IMR-90 (cell line): ENCODE results near the gene GABRB1. TPM values are rescaled to one million over a fixed set of nuclear protein-coding genes. Genes with fewer than 3 reads are reported as not detected.

Source experiments
- ATAC-seq: fragments of 200-7000 bp; cut with Tn5 transposase; 2 replicates; pipeline ENCODE4 v1.9.1; 2020; ENCODE audit warnings: low read depth, mild to moderate bottlenecking, moderate library complexity
- BruUV-seq: library from RNA; stranded (reverse); fragments of 400-500 nt; replicated peaks from 2 replicates; lab custom pipeline; 2021; lab: Mats Ljungman, UMichigan
- CTCF ChIA-PET: fragments of 300-600 bp; formaldehyde crosslinking; extraction: SDS; loops from one replicate; lab custom pipeline; 2021; ENCODE audit warnings: antibody characterized with exemption; lab: Yijun Ruan, JAX
- POLR2A ChIA-PET: fragments of 300-600 bp; sonication (Branson Sonifier 250); formaldehyde crosslinking; loops from one replicate; lab custom pipeline; 2022; ENCODE audit warnings: antibody characterized with exemption; ENCODE audit not compliant: unreplicated experiment; lab: Charles Lee
- DNase-seq: peaks from one replicate; pipeline ENCODE4 v3.0.0; 2013
- H2AFZ ChIP-seq: replicated peaks from 2 replicates; pipeline ENCODE3; 2013; ENCODE audit warnings: low read length, mild to moderate bottlenecking; ENCODE audit not compliant: poor library complexity
- H2AK5ac ChIP-seq: 2 replicates; pipeline ENCODE4 v1.6.1; 2013; ENCODE audit warnings: low read depth, low read length, inconsistent platforms
- H2AK9ac ChIP-seq: replicated peaks from 2 replicates; pipeline ENCODE3; 2013; ENCODE audit warnings: mild to moderate bottlenecking, low read depth, low read length, moderate library complexity; ENCODE audit not compliant: poor library complexity
- H2BK120ac ChIP-seq: 2 replicates; pipeline ENCODE4 v1.6.1; 2013; ENCODE audit warnings: low read depth, low read length, inconsistent platforms
- H2BK15ac ChIP-seq: 3 replicates; pipeline ENCODE4 v1.6.1; 2013; ENCODE audit warnings: low read depth, low read length, inconsistent platforms
- H2BK20ac ChIP-seq: 2 replicates; pipeline ENCODE4 v1.6.1; 2013; ENCODE audit warnings: low read depth, mild to moderate bottlenecking, inconsistent platforms, low read length, moderate library complexity
- H2BK5ac ChIP-seq: 2 replicates; pipeline ENCODE4 v1.6.1; 2013; ENCODE audit warnings: mild to moderate bottlenecking, low read depth, low read length, inconsistent platforms; ENCODE audit not compliant: poor library complexity, severe bottlenecking
- H3K14ac ChIP-seq: replicated peaks from 2 replicates; pipeline ENCODE4 v1.6.1; 2013; ENCODE audit warnings: low read depth, low read length, inconsistent platforms
- H3K18ac ChIP-seq: 2 replicates; pipeline ENCODE4 v1.6.1; 2013; ENCODE audit warnings: low read depth, low read length, control low read depth
- H3K23ac ChIP-seq: 2 replicates; pipeline ENCODE4 v1.6.1; 2013; ENCODE audit warnings: low read depth, low read length, inconsistent platforms
- H3K27ac ChIP-seq: 2 replicates; pipeline ENCODE4 v1.5.1; 2013; ENCODE audit warnings: mild to moderate bottlenecking, control low read depth, low read length; ENCODE audit not compliant: insufficient read depth
- H3K27me3 ChIP-seq: 2 replicates; pipeline ENCODE4 v1.6.1; 2013; ENCODE audit warnings: low read length; ENCODE audit not compliant: control insufficient read depth, insufficient read depth
- H3K36me3 ChIP-seq: 2 replicates; pipeline ENCODE4 v1.6.1; 2013; ENCODE audit warnings: low read length, mixed read lengths; ENCODE audit not compliant: control insufficient read depth, insufficient read depth
- H3K4ac ChIP-seq: 2 replicates; pipeline ENCODE4 v1.6.1; 2013; ENCODE audit warnings: low read depth, low read length, inconsistent platforms
- H3K4me1 ChIP-seq: 2 replicates; pipeline ENCODE4 v1.6.1; 2013; ENCODE audit warnings: low read length, mixed read lengths; ENCODE audit not compliant: control insufficient read depth, insufficient read depth
- H3K4me2 ChIP-seq: 2 replicates; pipeline ENCODE4 v1.6.1; 2013; ENCODE audit warnings: low read depth, mild to moderate bottlenecking, control low read depth, low read length, moderate library complexity
- H3K4me3 ChIP-seq: 2 replicates; pipeline ENCODE4 v1.5.1; 2013; ENCODE audit warnings: low read depth, mild to moderate bottlenecking, control low read depth, low read length, moderate library complexity; ENCODE audit not compliant: insufficient read depth
- H3K56ac ChIP-seq: 2 replicates; pipeline ENCODE4 v1.6.1; 2013; ENCODE audit warnings: low read length, inconsistent platforms; ENCODE audit not compliant: insufficient read depth; ENCODE audit errors: extremely low read depth
- H3K79me1 ChIP-seq, 2 experiments: 2 replicates each; pipeline ENCODE4 v1.6.1; 2013; ENCODE audit warnings: low read length in 2 of 2, inconsistent platforms in 1 of 2, low read depth in 1 of 2
- H3K9ac ChIP-seq: 2 replicates; pipeline ENCODE4 v1.6.1; 2013; ENCODE audit warnings: low read depth, low read length, control low read depth
- H3K9me1 ChIP-seq: 2 replicates; pipeline ENCODE4 v1.6.1; 2013; ENCODE audit warnings: low read length, inconsistent platforms; ENCODE audit not compliant: insufficient read depth
- H3K9me3 ChIP-seq: 2 replicates; pipeline ENCODE4 v1.6.1; 2013; ENCODE audit warnings: low read length; ENCODE audit not compliant: control insufficient read depth, insufficient read depth
- H4K20me1 ChIP-seq: 2 replicates; pipeline ENCODE4 v1.6.1; 2013; ENCODE audit warnings: low read length, inconsistent platforms; ENCODE audit not compliant: insufficient read depth
- H4K5ac ChIP-seq: 2 replicates; pipeline ENCODE4 v1.6.1; 2013; ENCODE audit warnings: mild to moderate bottlenecking, low read depth, low read length, control low read depth
- H4K8ac ChIP-seq, 2 experiments: 2 replicates each; pipeline ENCODE4 v1.6.1; 2013; ENCODE audit warnings: low read depth in 2 of 2, low read length in 2 of 2, control low read depth in 1 of 2, inconsistent platforms in 1 of 2
- H4K91ac ChIP-seq: 2 replicates; pipeline ENCODE4 v1.6.1; 2013; ENCODE audit warnings: low read depth, low read length, inconsistent platforms; ENCODE audit not compliant: insufficient read depth
- CEBPB ChIP-seq: IDR thresholded peaks from 2 replicates; pipeline ENCODE4 v1.6.1; 2012; ENCODE audit warnings: low read depth, low read length, improper control_type of control experiment
- CTCF ChIP-seq: conservative IDR thresholded peaks from 2 replicates; pipeline ENCODE4 v1.5.1; 2012; ENCODE audit warnings: mild to moderate bottlenecking, low read depth, low read length, improper control_type of control experiment
- FOS ChIP-seq: fragments of 150-350 bp; IDR thresholded peaks from 2 replicates; pipeline ENCODE4 v1.6.1; 2016; ENCODE audit warnings: low read depth, low read length
- MAZ ChIP-seq: IDR thresholded peaks from 2 replicates; pipeline ENCODE4 v1.6.1; 2012; ENCODE audit warnings: low read depth, mild to moderate bottlenecking, low read length, improper control_type of control experiment, moderate library complexity, borderline replicate concordance
- MXI1 ChIP-seq: IDR thresholded peaks from 2 replicates; pipeline ENCODE4 v1.6.1; 2012; ENCODE audit warnings: low read depth, mild to moderate bottlenecking, low read length, moderate library complexity, borderline replicate concordance
- NFE2L2 ChIP-seq: fragments of 150-350 bp; IDR thresholded peaks from 2 replicates; pipeline ENCODE4 v1.6.1; 2016; ENCODE audit warnings: low read depth, mild to moderate bottlenecking, low read length
- POLR2A ChIP-seq: IDR thresholded peaks from 2 replicates; pipeline ENCODE4 v1.6.1; 2012; ENCODE audit warnings: mild to moderate bottlenecking, low read depth, low read length
- RAD21 ChIP-seq: IDR thresholded peaks from 2 replicates; pipeline ENCODE4 v1.6.1; 2012; ENCODE audit warnings: low read length, improper control_type of control experiment
- RCOR1 ChIP-seq: IDR thresholded peaks from 2 replicates; pipeline ENCODE4 v1.6.1; 2012; ENCODE audit warnings: mild to moderate bottlenecking, low read length, improper control_type of control experiment; ENCODE audit not compliant: insufficient replicate concordance
- RFX5 ChIP-seq: IDR thresholded peaks from 2 replicates; pipeline ENCODE4 v1.8.0; 2012; ENCODE audit warnings: low read depth, mild to moderate bottlenecking, low read length, moderate library complexity
- SMC3 ChIP-seq: fragments of 150-350 bp; IDR thresholded peaks from 2 replicates; pipeline ENCODE4 v1.6.1; 2016; ENCODE audit warnings: low read depth, mild to moderate bottlenecking, antibody characterized with exemption, low read length, moderate library complexity
- USF2 ChIP-seq: fragments of 150-350 bp; IDR thresholded peaks from 2 replicates; pipeline ENCODE4 v1.6.1; 2017; ENCODE audit warnings: mild to moderate bottlenecking, antibody characterized with exemption, low read length, low read depth
- dilution Hi-C: fragments of 300-500 bp; cut with HindIII; formaldehyde crosslinking; loops from one replicate; pipeline ENCODE4 v1.14.3; 2018; ENCODE audit warnings: low sequenced_read_pairs; ENCODE audit not compliant: unreplicated experiment
- in situ Hi-C: fragments of 300-500 bp; cut with MboI; formaldehyde crosslinking; loops from 3 replicates; pipeline ENCODE4 v1.14.3; 2019; ENCODE audit warnings: low sequenced_read_pairs, inconsistent platforms, mixed read lengths
- intact Hi-C: fragments of 100-400 bp; cut with micrococcal nuclease; formaldehyde crosslinking; loops from 2 replicates; pipeline ENCODE4 v1.10.0; 2022
- polyA plus RNA-seq, 3 experiments: library from polyadenylated mRNA; depleted of rRNA; stranded (reverse); fragments of >200 nt; gene quantifications; 2 replicates each; pipeline ENCODE4 v1.2.3, GENCODE V29; 2012; ENCODE audit warnings: low replicate concordance in 1 of 3
- total RNA-seq: library from RNA; depleted of rRNA; stranded (reverse); fragments of >200 nt; gene quantifications from 2 replicates; pipeline ENCODE4 v1.2.3, GENCODE V29; 2012
- TF ChIP-seq, protein P1 (sequence below): fragments of 150-350 bp; IDR thresholded peaks from 2 replicates; pipeline ENCODE4 v1.6.1; 2016; ENCODE audit warnings: low read depth, mild to moderate bottlenecking, low read length, moderate library complexity, borderline replicate concordance

The GABRB1 gene
- total and polyA plus RNA-seq, 2 of the 4 experiments (the other 2 are of a cell fraction): 4.7 to 16.1 TPM

DNA sequence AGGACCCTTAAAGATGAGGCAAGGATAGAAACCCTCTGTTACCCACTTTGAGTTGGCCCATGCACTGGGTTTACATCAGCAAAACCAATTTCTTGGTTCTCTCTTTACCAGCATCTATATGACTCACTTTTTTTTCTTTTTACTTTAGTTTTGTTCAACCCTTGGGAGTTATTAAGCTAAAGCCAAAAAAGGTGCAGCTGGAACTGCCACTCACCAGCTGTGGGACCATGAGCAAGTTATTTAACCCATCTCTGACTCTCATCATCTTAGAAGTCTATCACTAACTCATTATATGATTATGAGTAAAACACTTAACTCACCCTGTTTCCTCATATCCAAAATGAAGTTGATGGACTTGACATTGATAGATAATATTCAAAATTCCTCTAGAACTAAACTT lies 53.4 kb downstream of the GABRB1 start:
- Histone ChIP-seq H2BK120ac (no peak overlapping the region; the same call in 1 of the 2 replicates), H4K20me1 (no peaks in the 10 kb centered on the region), H2BK20ac (no peak overlapping the region), H3K4me1 (peaks cover 2% of the 10 kb centered on the region), H3K56ac (no peak overlapping the region), H3K18ac (no peak overlapping the region), H4K5ac (no peak overlapping the region), H3K4ac (no peak overlapping the region), H3K9me1 (peaks cover 10% of the 10 kb centered on the region), H2AK5ac (no peak overlapping the region), H3K4me3 (no peak overlapping the region), H3K79me1 (peaks cover 3 to 15% of the 10 kb centered on the region in 2 experiments; a peak in 2 of 4 replicates), H3K9ac (no peak overlapping the region), H2AFZ (no peak overlapping the region), H3K36me3 (no peaks in the 10 kb centered on the region), H3K4me2 (no peak overlapping the region), H4K8ac (no peak overlapping the region), H3K9me3 (no peaks in the 10 kb centered on the region), H2AK9ac (no peak overlapping the region), H3K23ac (no peak overlapping the region), H3K27me3 (no peaks in the 10 kb centered on the region), H3K27ac (no peak overlapping the region), H4K91ac (no peak overlapping the region), H2BK15ac (no peak overlapping the region), H2BK5ac (no peak overlapping the region), H3K14ac (no peak overlapping the region)
- intact Hi-C loops (no loop called here), dilution Hi-C loops (no loop called here), in situ Hi-C loops (no loop called here)
- ChIA-PET POLR2A (no interaction called here), CTCF (interaction anchor here (0.6 to 2.0 kb wide), 2 partner anchors 10 to 46 kb away, joined by 5 to 6 read pairs; no protein-coding TSS in a partner anchor)
- no peak for TF ChIP-seq CEBPB
- TF ChIP-seq MXI1: no peak
- TF ChIP-seq SMC3: no peak
- TF ChIP-seq POLR2A: no peak
- no peak for TF ChIP-seq MAZ
- no peak for TF ChIP-seq RCOR1
- TF ChIP-seq, protein P1, sequence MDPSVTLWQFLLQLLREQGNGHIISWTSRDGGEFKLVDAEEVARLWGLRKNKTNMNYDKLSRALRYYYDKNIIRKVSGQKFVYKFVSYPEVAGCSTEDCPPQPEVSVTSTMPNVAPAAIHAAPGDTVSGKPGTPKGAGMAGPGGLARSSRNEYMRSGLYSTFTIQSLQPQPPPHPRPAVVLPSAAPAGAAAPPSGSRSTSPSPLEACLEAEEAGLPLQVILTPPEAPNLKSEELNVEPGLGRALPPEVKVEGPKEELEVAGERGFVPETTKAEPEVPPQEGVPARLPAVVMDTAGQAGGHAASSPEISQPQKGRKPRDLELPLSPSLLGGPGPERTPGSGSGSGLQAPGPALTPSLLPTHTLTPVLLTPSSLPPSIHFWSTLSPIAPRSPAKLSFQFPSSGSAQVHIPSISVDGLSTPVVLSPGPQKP: no peak
- no peak for TF ChIP-seq CTCF
- no peak for TF ChIP-seq RAD21
- no peak for TF ChIP-seq NFE2L2
- TF ChIP-seq FOS: no peak
- TF ChIP-seq RFX5: no peak
- TF ChIP-seq USF2: no peak
- ATAC-seq (no peak), DNase-seq (no peak)
- BruUV-seq: no TSS peak
